ENCODE results near the gene CDYL2. TPM values are rescaled to one million over a fixed set of nuclear protein-coding genes. Genes with fewer than 3 reads are reported as not detected.

The CDYL2 gene
- total RNA-seq, 2 donors from 2014 or later = 35.9 to 44.3 TPM

- peaks cover 4 to 8% of the 10 kb centered on the region in 2 donors for H3K9me3 Mint-ChIP-seq
- peaks cover 33% of the 10 kb centered on the region for H3K4me1 Mint-ChIP-seq (ENCODE audit: low read depth)
- H3K36me3 Mint-ChIP-seq (ENCODE audit: insufficient read depth in 2 of 2) = peaks cover 4% of the 10 kb centered on the region in 2 donors
- no peak overlapping the region for H3K4me3 Mint-ChIP-seq
- H3K27ac Mint-ChIP-seq = no peak overlapping the region
- ATAC-seq (replicated peaks in 1 of 2) (no peak), DNase-seq (no peak)
- H3K27me3 Mint-ChIP-seq (ENCODE audit: low read depth) = peaks cover 9% of the 10 kb centered on the region
Observed at GRCh38 chr16:80576343-80576912, 228.0 kb downstream of the CDYL2 start.

GRCh38 chr16:80573700-80574120, 230.7 kb downstream of the CDYL2 start:
- Mint-ChIP-seq H3K4me1 (ENCODE audit: low read depth) (peaks cover 30% of the 10 kb centered on the region), H3K4me3 (no peak overlapping the region), H3K9me3 (peaks cover 3 to 4% of the 10 kb centered on the region in 2 donors), H3K27ac (no peak overlapping the region), H3K36me3 (ENCODE audit: insufficient read depth in 2 of 2) (peaks cover 0 to under 1% of the 10 kb centered on the region in 2 donors), H3K27me3 (ENCODE audit: low read depth) (no peaks in the 10 kb centered on the region)
- ATAC-seq (replicated peaks in 1 of 2) (no peak), DNase-seq (no peak)

- Mint-ChIP-seq H3K4me1 (ENCODE audit: low read depth) (peaks cover 43% of the 10 kb centered on the region), H3K36me3 (ENCODE audit: insufficient read depth in 2 of 2) (peaks cover 0 to 1% of the 10 kb centered on the region in 2 donors), H3K27me3 (ENCODE audit: low read depth) (peaks cover under 1% of the 10 kb centered on the region), H3K9me3 (peaks cover 4 to 6% of the 10 kb centered on the region in 2 donors), H3K4me3 (peak overlapping the region; percentile 72 to 75), H3K27ac (peak overlapping the region; percentile 18)
- DNase-seq (peak; percentile 2 to 14), ATAC-seq (replicated peaks in 1 of 2) (peak; percentile 17 to 22)
Observed at GRCh38 chr16:80570106-80570478, 234.3 kb downstream of the CDYL2 start.

- Mint-ChIP-seq H3K27me3 (ENCODE audit: low read depth) (peaks cover 5% of the 10 kb centered on the region), H3K4me1 (ENCODE audit: low read depth) (peaks cover 48% of the 10 kb centered on the region), H3K27ac (peak overlapping the region; percentile 21), H3K36me3 (ENCODE audit: insufficient read depth in 2 of 2) (peaks cover 0 to 1% of the 10 kb centered on the region in 2 donors), H3K4me3 (peak overlapping the region; percentile 72 to 75), H3K9me3 (peaks cover 4 to 6% of the 10 kb centered on the region in 2 donors)
- ATAC-seq (replicated peaks in 1 of 2) (peak; percentile 98 to 99), DNase-seq (peak; percentile 85 to 91)
Observed at GRCh38 chr16:80569440-80570105, 234.8 kb downstream of the CDYL2 start.

GRCh38 chr16:80564394-80564793, 240.0 kb downstream of the CDYL2 start:
- DNase-seq (no peak), ATAC-seq (replicated peaks in 1 of 2) (no peak)
- no peak overlapping the region for H3K4me3 Mint-ChIP-seq
- H3K9me3 Mint-ChIP-seq = peaks cover 0 to 3% of the 10 kb centered on the region in 2 donors
- no peak overlapping the region for H3K27ac Mint-ChIP-seq
- H3K36me3 Mint-ChIP-seq (ENCODE audit: insufficient read depth in 2 of 2) = peaks cover 0 to 1% of the 10 kb centered on the region in 2 donors
- H3K4me1 Mint-ChIP-seq (ENCODE audit: low read depth) = peaks cover 40% of the 10 kb centered on the region
- H3K27me3 Mint-ChIP-seq (ENCODE audit: low read depth) = peaks cover 5% of the 10 kb centered on the region

- ATAC-seq (replicated peaks in 1 of 2) = no peak
- no peak for DNase-seq
- peaks cover 5% of the 10 kb centered on the region for H3K27me3 Mint-ChIP-seq (ENCODE audit: low read depth)
- H3K9me3 Mint-ChIP-seq = peaks cover 0 to 3% of the 10 kb centered on the region in 2 donors
- H3K27ac Mint-ChIP-seq = no peak overlapping the region
- no peaks in the 10 kb centered on the region for H3K36me3 Mint-ChIP-seq (ENCODE audit: insufficient read depth in 2 of 2)
- peaks cover 32% of the 10 kb centered on the region for H3K4me1 Mint-ChIP-seq (ENCODE audit: low read depth)
- no peak overlapping the region for H3K4me3 Mint-ChIP-seq
Observed at GRCh38 chr16:80563066-80563465, 241.3 kb downstream of the CDYL2 start.

GRCh38 chr16:80559369-80559768, 245.0 kb downstream of the CDYL2 start:
- no peak overlapping the region for H3K4me3 Mint-ChIP-seq
- no peak overlapping the region for H3K27ac Mint-ChIP-seq
- no peaks in the 10 kb centered on the region for H3K27me3 Mint-ChIP-seq (ENCODE audit: low read depth)

GRCh38 chr16:80557037-80557436, 247.4 kb downstream of the CDYL2 start:
- Mint-ChIP-seq H3K9me3 (peaks cover 0 to 1% of the 10 kb centered on the region in 2 donors), H3K27ac (no peak overlapping the region), H3K36me3 (ENCODE audit: insufficient read depth in 2 of 2) (no peaks in the 10 kb centered on the region), H3K4me3 (no peak overlapping the region), H3K4me1 (ENCODE audit: low read depth) (peaks cover 11% of the 10 kb centered on the region), H3K27me3 (ENCODE audit: low read depth) (no peaks in the 10 kb centered on the region)
- DNase-seq (no peak), ATAC-seq (replicated peaks in 1 of 2) (no peak)

More at GRCh38 chr16:80559369-80559768, 245.0 kb downstream of the CDYL2 start:
- Mint-ChIP-seq H3K9me3 (peaks cover 0 to 1% of the 10 kb centered on the region in 2 donors), H3K4me1 (ENCODE audit: low read depth) (peaks cover 9% of the 10 kb centered on the region), H3K36me3 (ENCODE audit: insufficient read depth in 2 of 2) (no peaks in the 10 kb centered on the region)
- ATAC-seq (replicated peaks in 1 of 2) (no peak), DNase-seq (no peak)

GRCh38 chr16:80556481-80556880, 247.9 kb downstream of the CDYL2 start:
- no peak for ATAC-seq (replicated peaks in 1 of 2)
- H3K4me3 Mint-ChIP-seq = no peak overlapping the region

GRCh38 chr16:80554033-80554432, 250.4 kb downstream of the CDYL2 start:
- no peak overlapping the region for H3K27ac Mint-ChIP-seq

More at GRCh38 chr16:80556481-80556880, 247.9 kb downstream of the CDYL2 start:
- DNase-seq = no peak
- H3K27me3 Mint-ChIP-seq (ENCODE audit: low read depth) = no peaks in the 10 kb centered on the region
- H3K9me3 Mint-ChIP-seq = peaks cover 0 to 1% of the 10 kb centered on the region in 2 donors
- H3K27ac Mint-ChIP-seq = no peak overlapping the region
- no peaks in the 10 kb centered on the region for H3K36me3 Mint-ChIP-seq (ENCODE audit: insufficient read depth in 2 of 2)
- H3K4me1 Mint-ChIP-seq (ENCODE audit: low read depth) = peaks cover 8% of the 10 kb centered on the region

GRCh38 chr16:80552277-80552676, 252.1 kb downstream of the CDYL2 start:
- no peak for ATAC-seq (replicated peaks in 1 of 2)
- H3K36me3 Mint-ChIP-seq (ENCODE audit: insufficient read depth in 2 of 2) = no peaks in the 10 kb centered on the region

More at GRCh38 chr16:80554033-80554432, 250.4 kb downstream of the CDYL2 start:
- Mint-ChIP-seq H3K4me3 (no peak overlapping the region), H3K36me3 (ENCODE audit: insufficient read depth in 2 of 2) (no peaks in the 10 kb centered on the region), H3K27me3 (ENCODE audit: low read depth) (no peaks in the 10 kb centered on the region), H3K4me1 (ENCODE audit: low read depth) (peaks cover 8% of the 10 kb centered on the region), H3K9me3 (peaks cover 0 to 1% of the 10 kb centered on the region in 2 donors)
- ATAC-seq (replicated peaks in 1 of 2) (no peak), DNase-seq (no peak)

More at GRCh38 chr16:80552277-80552676, 252.1 kb downstream of the CDYL2 start:
- H3K4me1 Mint-ChIP-seq (ENCODE audit: low read depth) = peaks cover 8% of the 10 kb centered on the region
- H3K27me3 Mint-ChIP-seq (ENCODE audit: low read depth) = no peaks in the 10 kb centered on the region
- no peak for DNase-seq
- H3K27ac Mint-ChIP-seq = no peak overlapping the region
- no peak overlapping the region for H3K4me3 Mint-ChIP-seq
- peaks cover 0 to 1% of the 10 kb centered on the region in 2 donors for H3K9me3 Mint-ChIP-seq

Data from activated T-cell treated with anti-CD3 and anti-CD28 coated beads, Interleukin-2, amount 50 U/mL, for 72 hours (primary cell).